ENCODE data around the gene SGCG.
"Not testable (repeated sequence)": the region's sequence is repeated elsewhere in the genome, so short reads cannot be mapped to it uniquely, and the experiment has no call there.

SGCG gene

GRCh38 chr13:23180711-23181110, at the start of gene SGCG:
SGCG (plus strand) TSS chr13:23180979; CDS start chr13:23203695, 22,716 bp downstream.
- Mint-ChIP-seq H3K27ac (no peak within 1 kb of the TSS), H3K4me1 (no peaks in the 10 kb centered on the region), H3K9me3 (peaks cover 4% of the 10 kb centered on the region), H3K4me3 (no peak within 1 kb of the TSS), H3K36me3 (no peaks in the 10 kb centered on the region), H3K27me3 (peaks cover 6% of the 10 kb centered on the region)
- no peak for ATAC-seq (ENCODE audit: low read depth)
- no peak for DNase-seq (ENCODE audit: low spot score in 2 of 2)

GRCh38 chr13:23134542-23134941, 46.2 kb upstream of the SGCG start:
- peaks cover 2% of the 10 kb centered on the region for H3K27me3 Mint-ChIP-seq
- DNase-seq (ENCODE audit: low spot score in 2 of 2) (no peak), ATAC-seq (ENCODE audit: low read depth) (no peak)
- H3K27ac Mint-ChIP-seq = no peak overlapping the region
- H3K9me3 Mint-ChIP-seq = no peaks in the 10 kb centered on the region
- no peaks in the 10 kb centered on the region for H3K36me3 Mint-ChIP-seq
- no peaks in the 10 kb centered on the region for H3K4me1 Mint-ChIP-seq
- H3K4me3 Mint-ChIP-seq = no peak overlapping the region

GRCh38 chr13:23140492-23140891, 40.3 kb upstream of the SGCG start:
- H3K27ac Mint-ChIP-seq = no peak overlapping the region
- no peaks in the 10 kb centered on the region for H3K27me3 Mint-ChIP-seq
- H3K36me3 Mint-ChIP-seq = no peaks in the 10 kb centered on the region
- no peak overlapping the region for H3K4me3 Mint-ChIP-seq
- no peaks in the 10 kb centered on the region for H3K9me3 Mint-ChIP-seq
- no peak for ATAC-seq (ENCODE audit: low read depth)
- no peaks in the 10 kb centered on the region for H3K4me1 Mint-ChIP-seq
- DNase-seq (ENCODE audit: low spot score in 2 of 2) = no peak

GRCh38 chr13:23141964-23142363, 38.8 kb upstream of the SGCG start:
- Mint-ChIP-seq H3K4me1 (no peaks in the 10 kb centered on the region), H3K36me3 (no peaks in the 10 kb centered on the region), H3K27ac (no peak overlapping the region), H3K9me3 (no peaks in the 10 kb centered on the region), H3K27me3 (no peaks in the 10 kb centered on the region), H3K4me3 (no peak overlapping the region)
- no peak for ATAC-seq (ENCODE audit: low read depth)
- no peak for DNase-seq (ENCODE audit: low spot score in 2 of 2)

- DNase-seq (ENCODE audit: low spot score in 2 of 2); H3K36me3 Mint-ChIP-seq; H3K4me1 Mint-ChIP-seq; H3K9me3 Mint-ChIP-seq; H3K27ac Mint-ChIP-seq; H3K27me3 Mint-ChIP-seq; ATAC-seq (ENCODE audit: low read depth); H3K4me3 Mint-ChIP-seq: not testable (repeated sequence)
Measured at GRCh38 chr13:23142607-23143006, 38.2 kb upstream of the SGCG start.

GRCh38 chr13:23144431-23144830, 36.3 kb upstream of the SGCG start:
- H3K9me3 Mint-ChIP-seq = no peaks in the 10 kb centered on the region
- no peaks in the 10 kb centered on the region for H3K36me3 Mint-ChIP-seq
- DNase-seq (ENCODE audit: low spot score in 2 of 2) (no peak), ATAC-seq (ENCODE audit: low read depth) (no peak)
- H3K4me3 Mint-ChIP-seq = no peak overlapping the region
- H3K27ac Mint-ChIP-seq = no peak overlapping the region
- H3K4me1 Mint-ChIP-seq = no peaks in the 10 kb centered on the region
- H3K27me3 Mint-ChIP-seq = no peaks in the 10 kb centered on the region

GRCh38 chr13:23146006-23146405, 34.8 kb upstream of the SGCG start:
- no peaks in the 10 kb centered on the region for H3K4me1 Mint-ChIP-seq
- H3K36me3 Mint-ChIP-seq = no peaks in the 10 kb centered on the region
- no peaks in the 10 kb centered on the region for H3K9me3 Mint-ChIP-seq
- no peak overlapping the region for H3K4me3 Mint-ChIP-seq
- no peak overlapping the region for H3K27ac Mint-ChIP-seq
- no peak for ATAC-seq (ENCODE audit: low read depth)
- no peaks in the 10 kb centered on the region for H3K27me3 Mint-ChIP-seq
- DNase-seq (ENCODE audit: low spot score in 2 of 2) = no peak

GRCh38 chr13:23146811-23147625, 33.8 kb upstream of the SGCG start:
- H3K4me1 Mint-ChIP-seq = no peaks in the 10 kb centered on the region
- no peak overlapping the region for H3K4me3 Mint-ChIP-seq
- H3K27me3 Mint-ChIP-seq = no peaks in the 10 kb centered on the region
- no peaks in the 10 kb centered on the region for H3K36me3 Mint-ChIP-seq
- H3K27ac Mint-ChIP-seq = no peak overlapping the region
- H3K9me3 Mint-ChIP-seq = no peaks in the 10 kb centered on the region
- no peak for ATAC-seq (ENCODE audit: low read depth)
- DNase-seq (ENCODE audit: low spot score in 2 of 2) = no peak

- Mint-ChIP-seq H3K36me3 (no peaks in the 10 kb centered on the region), H3K27ac (no peak overlapping the region), H3K4me3 (no peak overlapping the region), H3K27me3 (no peaks in the 10 kb centered on the region), H3K9me3 (no peaks in the 10 kb centered on the region), H3K4me1 (no peaks in the 10 kb centered on the region)
- ATAC-seq (ENCODE audit: low read depth) (no peak), DNase-seq (ENCODE audit: low spot score in 2 of 2) (no peak)
Measured at GRCh38 chr13:23147827-23148226, 33.0 kb upstream of the SGCG start.

- H3K27ac Mint-ChIP-seq = no peak overlapping the region
Measured at GRCh38 chr13:23157781-23158180, 23.0 kb upstream of the SGCG start.

GRCh38 chr13:23159205-23159759, 21.5 kb upstream of the SGCG start:
- ATAC-seq (ENCODE audit: low read depth) (no peak), DNase-seq (ENCODE audit: low spot score in 2 of 2) (no peak)
- Mint-ChIP-seq H3K36me3 (no peaks in the 10 kb centered on the region), H3K4me3 (no peak overlapping the region), H3K4me1 (no peaks in the 10 kb centered on the region), H3K9me3 (no peaks in the 10 kb centered on the region), H3K27ac (no peak overlapping the region), H3K27me3 (peaks cover 10% of the 10 kb centered on the region)

More at GRCh38 chr13:23157781-23158180, 23.0 kb upstream of the SGCG start:
- no peaks in the 10 kb centered on the region for H3K4me1 Mint-ChIP-seq
- ATAC-seq (ENCODE audit: low read depth) (no peak), DNase-seq (ENCODE audit: low spot score in 2 of 2) (no peak)
- H3K27me3 Mint-ChIP-seq = peaks cover 16% of the 10 kb centered on the region
- peaks cover 5% of the 10 kb centered on the region for H3K9me3 Mint-ChIP-seq
- H3K36me3 Mint-ChIP-seq = no peaks in the 10 kb centered on the region
- H3K4me3 Mint-ChIP-seq = no peak overlapping the region

- no peaks in the 10 kb centered on the region for H3K9me3 Mint-ChIP-seq
- no peak overlapping the region for H3K27ac Mint-ChIP-seq
- H3K4me3 Mint-ChIP-seq = no peak overlapping the region
- no peaks in the 10 kb centered on the region for H3K36me3 Mint-ChIP-seq
- no peak for ATAC-seq (ENCODE audit: low read depth)
- peaks cover 3% of the 10 kb centered on the region for H3K4me1 Mint-ChIP-seq
- peaks cover 10% of the 10 kb centered on the region for H3K27me3 Mint-ChIP-seq
- no peak for DNase-seq (ENCODE audit: low spot score in 2 of 2)
Measured at GRCh38 chr13:23159760-23160637, 20.8 kb upstream of the SGCG start.

GRCh38 chr13:23160638-23161480, 19.9 kb upstream of the SGCG start:
- H3K4me3 Mint-ChIP-seq = no peak overlapping the region
- DNase-seq (ENCODE audit: low spot score in 2 of 2) (no peak), ATAC-seq (ENCODE audit: low read depth) (no peak)
- H3K27ac Mint-ChIP-seq = no peak overlapping the region
- H3K9me3 Mint-ChIP-seq = no peaks in the 10 kb centered on the region
- peaks cover 3% of the 10 kb centered on the region for H3K4me1 Mint-ChIP-seq
- H3K27me3 Mint-ChIP-seq = peaks cover 10% of the 10 kb centered on the region
- H3K36me3 Mint-ChIP-seq = no peaks in the 10 kb centered on the region
